H9 (cell line): ENCODE results near the gene PXDC1. TPM values are rescaled to one million over a fixed set of nuclear protein-coding genes. Genes with fewer than 3 reads are reported as not detected.

Experiments
- DNase-seq: peaks from one replicate; pipeline ENCODE4 v3.0.0-alpha.2; 2017
- H2AFZ ChIP-seq: one replicate; pipeline ENCODE4 v1.6.1; 2013; ENCODE audit warnings: mild to moderate bottlenecking, low read length, control low read depth, moderate library complexity
- H2AK5ac ChIP-seq: 2 replicates; pipeline ENCODE4 v1.6.1; 2013; ENCODE audit warnings: low read length, control low read depth, mixed read lengths; ENCODE audit not compliant: insufficient read length
- H2BK120ac ChIP-seq: one replicate; pipeline ENCODE4 v1.6.1; 2013; ENCODE audit warnings: low read depth, mild to moderate bottlenecking, low read length, control low read depth, inconsistent platforms; ENCODE audit not compliant: poor library complexity, severe bottlenecking
- H2BK12ac ChIP-seq: 2 replicates; pipeline ENCODE4 v1.6.1; 2013; ENCODE audit warnings: low read length, control low read depth, mixed read lengths, low read depth; ENCODE audit not compliant: insufficient read length
- H2BK15ac ChIP-seq: 2 replicates; pipeline ENCODE4 v1.6.1; 2013; ENCODE audit warnings: low read depth, low read length, control low read depth
- H2BK20ac ChIP-seq: one replicate; pipeline ENCODE4 v1.6.1; 2013; ENCODE audit warnings: low read depth, mild to moderate bottlenecking, low read length, control low read depth, inconsistent platforms; ENCODE audit not compliant: poor library complexity, severe bottlenecking
- H2BK5ac ChIP-seq: 2 replicates; pipeline ENCODE4 v1.6.1; 2013; ENCODE audit warnings: low read length, control low read depth, mixed read lengths; ENCODE audit not compliant: insufficient read length
- H3K14ac ChIP-seq: 2 replicates; pipeline ENCODE4 v1.6.1; 2013; ENCODE audit warnings: low read length, control low read depth; ENCODE audit not compliant: insufficient read depth
- H3K18ac ChIP-seq: 2 replicates; pipeline ENCODE4 v1.6.1; 2013; ENCODE audit warnings: low read depth, mild to moderate bottlenecking, mixed read lengths, low read length, control low read depth; ENCODE audit not compliant: insufficient read length
- H3K23ac ChIP-seq: 2 replicates; pipeline ENCODE4 v1.6.1; 2013; ENCODE audit warnings: low read length, control low read depth, mixed read lengths, low read depth; ENCODE audit not compliant: insufficient read length
- H3K23me2 ChIP-seq: 2 replicates; pipeline ENCODE4 v1.6.1; 2013; ENCODE audit warnings: low read depth, mild to moderate bottlenecking, mixed read lengths, low read length, control low read depth; ENCODE audit not compliant: insufficient read length, poor library complexity, severe bottlenecking
- H3K27ac ChIP-seq: 2 replicates; pipeline ENCODE4 v1.5.1; 2013; ENCODE audit warnings: low read length, control low read depth, mixed read lengths, low read depth; ENCODE audit not compliant: insufficient read length
- H3K27me3 ChIP-seq: 2 replicates; pipeline ENCODE4 v1.6.1; 2013; ENCODE audit warnings: low read length, control low read depth, inconsistent platforms; ENCODE audit not compliant: insufficient read depth
- H3K4ac ChIP-seq: 2 replicates; pipeline ENCODE4 v1.6.1; 2013; ENCODE audit warnings: low read depth, mild to moderate bottlenecking, control low read depth, inconsistent platforms, low read length, moderate library complexity
- H3K4me1 ChIP-seq: 2 replicates; pipeline ENCODE4 v1.6.1; 2013; ENCODE audit warnings: low read length, control low read depth, inconsistent platforms; ENCODE audit not compliant: insufficient read depth
- H3K4me2 ChIP-seq: 2 replicates; pipeline ENCODE4 v1.6.1; 2013; ENCODE audit warnings: low read length, control low read depth, mixed read lengths; ENCODE audit not compliant: insufficient read length, insufficient read depth
- H3K56ac ChIP-seq: 2 replicates; pipeline ENCODE4 v1.6.1; 2013; ENCODE audit warnings: low read depth, mild to moderate bottlenecking, mixed read lengths, low read length, control low read depth; ENCODE audit not compliant: insufficient read length
- H3K79me1 ChIP-seq: 2 replicates; pipeline ENCODE4 v1.6.1; 2013; ENCODE audit warnings: low read depth, mild to moderate bottlenecking, moderate library complexity, low read length, control low read depth, inconsistent platforms; ENCODE audit not compliant: insufficient read depth, poor library complexity, severe bottlenecking
- H3K79me2 ChIP-seq: 2 replicates; pipeline ENCODE4 v1.6.1; 2013; ENCODE audit warnings: low read length, control low read depth, inconsistent platforms; ENCODE audit not compliant: insufficient read depth
- H3K9ac ChIP-seq: 2 replicates; pipeline ENCODE4 v1.6.1; 2013; ENCODE audit warnings: low read length, control low read depth, mixed read lengths; ENCODE audit not compliant: insufficient read length; ENCODE audit errors: extremely low read depth
- H3K9me3 ChIP-seq: one replicate; pipeline ENCODE4 v1.6.1; 2013; ENCODE audit warnings: low read depth, low read length, inconsistent platforms; ENCODE audit not compliant: control insufficient read depth
- H3T11ph ChIP-seq: one replicate; pipeline ENCODE4 v1.6.1; 2013; ENCODE audit warnings: mild to moderate bottlenecking, low read length, control low read depth, inconsistent platforms
- H4K20me1 ChIP-seq: one replicate; pipeline ENCODE4 v1.6.1; 2013; ENCODE audit not compliant: control insufficient read depth, insufficient read length, insufficient read depth
- H4K5ac ChIP-seq: 2 replicates; pipeline ENCODE4 v1.6.1; 2013; ENCODE audit warnings: low read depth, mild to moderate bottlenecking, mixed read lengths, low read length, control low read depth; ENCODE audit not compliant: insufficient read length
- H4K8ac ChIP-seq: replicated peaks from 2 replicates; pipeline ENCODE4 v1.6.1; 2013; ENCODE audit warnings: low read length, control low read depth, mixed read lengths, low read depth; ENCODE audit not compliant: insufficient read length
- H4K91ac ChIP-seq: 2 replicates; pipeline ENCODE4 v1.6.1; 2013; ENCODE audit warnings: low read depth, mild to moderate bottlenecking, moderate library complexity, mixed read lengths, low read length, control low read depth; ENCODE audit not compliant: insufficient read length
- H3K27ac Mint-ChIP-seq, 3 experiments: 2 replicates in 2 of 3; 3 replicates in 1 of 3; pipeline ENCODE4 v1.8.0; 2020 to 2021; ENCODE audit warnings: mixed read lengths in 3 of 3, mild to moderate bottlenecking in 1 of 3, moderate library complexity in 1 of 3
- H3K27me3 Mint-ChIP-seq: 2 replicates; pipeline ENCODE4 v1.8.0; 2021; ENCODE audit warnings: low read depth, mild to moderate bottlenecking, moderate library complexity, mixed read lengths
- H3K36me3 Mint-ChIP-seq, 3 experiments: 2 replicates in 2 of 3; 3 replicates in 1 of 3; pipeline ENCODE4 v1.8.0; 2020 to 2021; ENCODE audit warnings: low read depth in 3 of 3, mixed read lengths in 3 of 3; ENCODE audit not compliant: insufficient read depth in 1 of 3
- H3K4me1 Mint-ChIP-seq, 2 experiments: 2 replicates each; pipeline ENCODE4 v1.8.0; 2020; ENCODE audit warnings: mixed read lengths in 2 of 2
- H3K4me3 Mint-ChIP-seq, 2 experiments: 2 replicates in 1 of 2; 3 replicates in 1 of 2; pipeline ENCODE4 v1.8.0; 2020 to 2021; ENCODE audit warnings: mild to moderate bottlenecking in 2 of 2, mixed read lengths in 2 of 2, moderate library complexity in 1 of 2
- H3K9me3 Mint-ChIP-seq, 2 experiments: 2 replicates in 1 of 2; 3 replicates in 1 of 2; pipeline ENCODE4 v1.8.0; 2020; ENCODE audit warnings: mild to moderate bottlenecking in 2 of 2, mixed read lengths in 2 of 2, moderate library complexity in 1 of 2
- WGBS: extraction: QIAGEN DNeasy Blood & Tissue Kit; methylation state at CpG from one replicate; pipeline ENCODE4 v1.1.7; 2013; ENCODE audit warnings: missing lambda C conversion rate, low lambda C conversion rate, mixed read lengths; ENCODE audit not compliant: insufficient read length; ENCODE audit errors: extremely low coverage; 5-methylcytosine and 5-hydroxymethylcytosine counted together
- total RNA-seq: library from RNA; stranded (reverse); gene quantifications from 2 replicates; pipeline ENCODE4 v1.2.1, GENCODE V29; 2021
- TF ChIP-seq, protein P1 (sequence below): fragments of 200-600 bp; sonication (generic); conservative IDR thresholded peaks from 3 replicates; pipeline ENCODE4 v1.8.0; 2021; ENCODE audit warnings: antibody characterized with exemption, mild to moderate bottlenecking

Gene PXDC1
- total RNA-seq, 1 experiment from 2014 or later: 3.1 TPM

DNA sequence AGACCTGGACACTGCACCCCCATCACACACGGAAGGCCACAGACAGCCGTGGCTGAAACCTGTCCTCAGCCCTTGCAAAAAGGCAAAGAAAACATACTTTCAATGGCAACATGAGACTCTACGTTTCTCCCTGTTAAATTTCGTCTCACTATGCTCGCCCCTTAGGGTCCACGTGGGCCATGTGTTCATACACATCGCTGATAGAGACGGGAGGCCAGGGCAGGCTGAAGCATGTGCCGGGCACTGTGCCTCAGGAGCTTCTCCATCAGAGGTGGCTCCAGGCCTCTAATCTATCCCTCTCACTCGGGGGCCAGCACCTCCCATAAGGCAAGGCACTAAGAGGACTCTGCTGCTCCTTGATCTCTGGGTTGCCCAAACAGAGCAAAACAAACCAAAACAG is 17.5 kb downstream of the PXDC1 start:
- Mint-ChIP-seq H3K4me1 (peaks cover 11 to 12% of the 10 kb centered on the region in 2 experiments), H3K4me3 (no peak overlapping the region), H3K27ac (no peak overlapping the region), H3K27me3 (peaks cover 2% of the 10 kb centered on the region), H3K36me3 (peaks cover 19 to 21% (median 19%) of the 10 kb centered on the region in 3 experiments), H3K9me3 (peaks cover 8 to 19% of the 10 kb centered on the region in 2 experiments; a peak in 4 of 5 replicates)
- H3K9ac ChIP-seq: no peak overlapping the region
- H2BK15ac ChIP-seq: no peak overlapping the region
- no peak overlapping the region for H3K14ac ChIP-seq
- H3K79me2 ChIP-seq: no peaks in the 10 kb centered on the region
- no peak overlapping the region for H2AFZ ChIP-seq
- H3K23me2 ChIP-seq: no peaks in the 10 kb centered on the region
- H2AK5ac ChIP-seq: no peak overlapping the region
- no peaks in the 10 kb centered on the region for H4K20me1 ChIP-seq
- H2BK12ac ChIP-seq: no peak overlapping the region
- H3K18ac ChIP-seq: no peak overlapping the region
- H2BK120ac ChIP-seq: no peak overlapping the region
- no peak overlapping the region for H3K56ac ChIP-seq
- no peak overlapping the region for H3K27ac ChIP-seq
- DNase-seq: no peak
- no peak overlapping the region for H2BK20ac ChIP-seq
- no peak overlapping the region for H4K91ac ChIP-seq
- no peaks in the 10 kb centered on the region for H3K27me3 ChIP-seq
- no peaks in the 10 kb centered on the region for H3K9me3 ChIP-seq
- H3K4me2 ChIP-seq: no peak overlapping the region
- no peak overlapping the region for H4K5ac ChIP-seq
- no peaks in the 10 kb centered on the region for H3K4me1 ChIP-seq
- no peak overlapping the region for H3K4ac ChIP-seq
- TF ChIP-seq, protein P1, sequence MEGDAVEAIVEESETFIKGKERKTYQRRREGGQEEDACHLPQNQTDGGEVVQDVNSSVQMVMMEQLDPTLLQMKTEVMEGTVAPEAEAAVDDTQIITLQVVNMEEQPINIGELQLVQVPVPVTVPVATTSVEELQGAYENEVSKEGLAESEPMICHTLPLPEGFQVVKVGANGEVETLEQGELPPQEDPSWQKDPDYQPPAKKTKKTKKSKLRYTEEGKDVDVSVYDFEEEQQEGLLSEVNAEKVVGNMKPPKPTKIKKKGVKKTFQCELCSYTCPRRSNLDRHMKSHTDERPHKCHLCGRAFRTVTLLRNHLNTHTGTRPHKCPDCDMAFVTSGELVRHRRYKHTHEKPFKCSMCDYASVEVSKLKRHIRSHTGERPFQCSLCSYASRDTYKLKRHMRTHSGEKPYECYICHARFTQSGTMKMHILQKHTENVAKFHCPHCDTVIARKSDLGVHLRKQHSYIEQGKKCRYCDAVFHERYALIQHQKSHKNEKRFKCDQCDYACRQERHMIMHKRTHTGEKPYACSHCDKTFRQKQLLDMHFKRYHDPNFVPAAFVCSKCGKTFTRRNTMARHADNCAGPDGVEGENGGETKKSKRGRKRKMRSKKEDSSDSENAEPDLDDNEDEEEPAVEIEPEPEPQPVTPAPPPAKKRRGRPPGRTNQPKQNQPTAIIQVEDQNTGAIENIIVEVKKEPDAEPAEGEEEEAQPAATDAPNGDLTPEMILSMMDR: no peak
- no CpG with 5 or more reads among the region's 10 CpGs for WGBS
- no peaks in the 10 kb centered on the region for H3K79me1 ChIP-seq
- no peak overlapping the region for H2BK5ac ChIP-seq
- no peak overlapping the region for H4K8ac ChIP-seq
- no peak overlapping the region for H3T11ph ChIP-seq
- H3K23ac ChIP-seq: no peak overlapping the region
